GM18526 (cell line): ENCODE measurements around the gene ERVFRD-1.

ENCODE experiments used
- POLR2A ChIP-seq: IDR thresholded peaks from 3 replicates; pipeline ENCODE4 v1.6.1; 2011; ENCODE audit not compliant: insufficient read length; ENCODE audit errors: extremely low read depth

ERVFRD-1 gene

GRCh38 chr6:11139051-11139960 lies 27.8 kb upstream of the ERVFRD-1 start:
- TF ChIP-seq POLR2A = no peak

- TF ChIP-seq POLR2A = no peak
These were observed 25.3 kb upstream of the ERVFRD-1 start for GRCh38 chr6:11136809-11137208.

- TF ChIP-seq POLR2A = no peak
These were observed 21.8 kb upstream of the ERVFRD-1 start for GRCh38 chr6:11133281-11133680.

- TF ChIP-seq POLR2A = no peak
These were observed 20.8 kb upstream of the ERVFRD-1 start for GRCh38 chr6:11132194-11132888.

GRCh38 chr6:11130605-11131004 lies 19.1 kb upstream of the ERVFRD-1 start:
- TF ChIP-seq POLR2A = no peak

- TF ChIP-seq POLR2A = no peak
These were observed 18.5 kb upstream of the ERVFRD-1 start for GRCh38 chr6:11129908-11130565.

- TF ChIP-seq POLR2A = no peak
These were observed 17.1 kb upstream of the ERVFRD-1 start for GRCh38 chr6:11128608-11129007.

GRCh38 chr6:11126876-11127275 lies 15.4 kb upstream of the ERVFRD-1 start:
- TF ChIP-seq POLR2A = no peak

GRCh38 chr6:11123978-11124377 lies 12.5 kb upstream of the ERVFRD-1 start:
- no peak for TF ChIP-seq POLR2A

GRCh38 chr6:11122380-11122779 lies 10.9 kb upstream of the ERVFRD-1 start:
- no peak for TF ChIP-seq POLR2A

- TF ChIP-seq POLR2A = no peak
These were observed 10.3 kb upstream of the ERVFRD-1 start for GRCh38 chr6:11121851-11122250.

- TF ChIP-seq POLR2A = no peak
These were observed 8.9 kb upstream of the ERVFRD-1 start for GRCh38 chr6:11120271-11121005.

GRCh38 chr6:11113038-11113437 lies 1.5 kb upstream of the ERVFRD-1 start:
- no peak for TF ChIP-seq POLR2A

- TF ChIP-seq POLR2A = no peak
These were observed 378 bp upstream of the ERVFRD-1 start for GRCh38 chr6:11111769-11112437.

- no peak for TF ChIP-seq POLR2A
These were observed 2.8 kb downstream of the ERVFRD-1 start for GRCh38 chr6:11108726-11109125.
